NT2/D1 (cell line): ENCODE results near the gene SEC22A.

ENCODE experiments used
- SUZ12 ChIP-seq: IDR thresholded peaks from 2 replicates; pipeline ENCODE4 v1.6.1; 2011; ENCODE audit not compliant: insufficient read length, insufficient read depth; ENCODE audit errors: extremely low read depth
- ZNF274 ChIP-seq: IDR thresholded peaks from 2 replicates; pipeline ENCODE4 v1.6.1; 2011; ENCODE audit warnings: mild to moderate bottlenecking, low read depth, low read length

GRCh38 chr3:123244128-123244527, 42.4 kb downstream of the SEC22A start:
- TF ChIP-seq SUZ12 (no peak), ZNF274 (no peak)
